ENCODE data around the gene ZFP92. TPM values are rescaled to one million over a fixed set of nuclear protein-coding genes. Genes with fewer than 3 reads are reported as not detected.

ZFP92 gene
- polyA plus RNA-seq, 1 donor from 2014 or later: not detected

- no peak overlapping the region for H2AFZ ChIP-seq (ENCODE audit: low read depth, low read length)
These were observed 44.9 kb downstream of the ZFP92 start for GRCh38 chrX:153456161-153456560.

GRCh38 chrX:153456704-153457103, 45.4 kb downstream of the ZFP92 start:
- no peak overlapping the region for H3K4me3 ChIP-seq (ENCODE audit: low read length)
- H2AFZ ChIP-seq (ENCODE audit: low read depth, low read length): no peak overlapping the region
- no peak overlapping the region for H3K9ac ChIP-seq (ENCODE audit: low read length)
- H3K9me2 ChIP-seq (ENCODE audit: insufficient read depth, low read length): no peaks in the 10 kb centered on the region
- H3K36me3 ChIP-seq (ENCODE audit: insufficient read depth, low read length): no peaks in the 10 kb centered on the region
- no peaks in the 10 kb centered on the region for H3K9me3 ChIP-seq (ENCODE audit: low read length)
- H3K4me2 ChIP-seq (ENCODE audit: low read length): no peak overlapping the region
- H3K79me2 ChIP-seq (replicated peaks; ENCODE audit: insufficient read depth, low read length): no peaks in the 10 kb centered on the region
- H4K20me1 ChIP-seq (ENCODE audit: insufficient read depth): no peaks in the 10 kb centered on the region
- H3F3A ChIP-seq (ENCODE audit: insufficient read depth, low read length, poor library complexity, severe bottlenecking): no peaks in the 10 kb centered on the region
- H3K27ac ChIP-seq (ENCODE audit: low read length): no peak overlapping the region
- H3K27me3 ChIP-seq (ENCODE audit: insufficient read depth, low read depth, low read length): no peaks in the 10 kb centered on the region
- no peak for TF ChIP-seq TAF1 (IDR thresholded peaks at IDR 0.05; ENCODE audit: low read depth)
- TF ChIP-seq REST (IDR thresholded peaks at IDR 0.05; ENCODE audit: borderline replicate concordance): no peak
- no peak for TF ChIP-seq POLR2AphosphoS5 (IDR thresholded peaks at IDR 0.05)
- no peak for TF ChIP-seq SMC3 (conservative IDR thresholded peaks at IDR 0.05; ENCODE audit: poor library complexity)
- no peak for TF ChIP-seq EP300 (conservative IDR thresholded peaks at IDR 0.05; ENCODE audit: poor library complexity, severe bottlenecking)
- no peak for TF ChIP-seq MXI1 (conservative IDR thresholded peaks at IDR 0.05; ENCODE audit: poor library complexity, severe bottlenecking)
- TF ChIP-seq RAD21 (conservative IDR thresholded peaks at IDR 0.05): no peak

More at GRCh38 chrX:153456161-153456560, 44.9 kb downstream of the ZFP92 start:
- TF ChIP-seq RAD21 (conservative IDR thresholded peaks at IDR 0.05): no peak
- TF ChIP-seq REST (IDR thresholded peaks at IDR 0.05; ENCODE audit: borderline replicate concordance): no peak
- no peak for TF ChIP-seq CTCF (IDR thresholded peaks at IDR 0.05; ENCODE audit: poor library complexity, severe bottlenecking)
- no peak for TF ChIP-seq SMC3 (conservative IDR thresholded peaks at IDR 0.05; ENCODE audit: poor library complexity)
- TF ChIP-seq EZH2 (IDR thresholded peaks at IDR 0.05; ENCODE audit: borderline replicate concordance, insufficient read depth, low read length, poor library complexity, severe bottlenecking): no peak
- no peak for TF ChIP-seq TAF1 (IDR thresholded peaks at IDR 0.05; ENCODE audit: low read depth)
- TF ChIP-seq POLR2AphosphoS5 (IDR thresholded peaks at IDR 0.05): no peak
- no peak for TF ChIP-seq MXI1 (conservative IDR thresholded peaks at IDR 0.05; ENCODE audit: poor library complexity, severe bottlenecking)
- TF ChIP-seq EP300 (conservative IDR thresholded peaks at IDR 0.05; ENCODE audit: poor library complexity, severe bottlenecking): no peak
- no peaks in the 10 kb centered on the region for H3K36me3 ChIP-seq (ENCODE audit: insufficient read depth, low read length)
- no peak overlapping the region for H3K4me3 ChIP-seq (ENCODE audit: low read length)
- H3K9me3 ChIP-seq (ENCODE audit: low read length): no peaks in the 10 kb centered on the region
- no peaks in the 10 kb centered on the region for H3K27me3 ChIP-seq (ENCODE audit: insufficient read depth, low read depth, low read length)
- no peak overlapping the region for H3K27ac ChIP-seq (ENCODE audit: low read length)
- H3K9me2 ChIP-seq (ENCODE audit: insufficient read depth, low read length): no peaks in the 10 kb centered on the region
- H3K79me2 ChIP-seq (replicated peaks; ENCODE audit: insufficient read depth, low read length): no peaks in the 10 kb centered on the region
- no peaks in the 10 kb centered on the region for H3F3A ChIP-seq (ENCODE audit: insufficient read depth, low read length, poor library complexity, severe bottlenecking)
- H3K4me2 ChIP-seq (ENCODE audit: low read length): no peak overlapping the region
- H3K9ac ChIP-seq (ENCODE audit: low read length): no peak overlapping the region
- H4K20me1 ChIP-seq (ENCODE audit: insufficient read depth): no peaks in the 10 kb centered on the region

Measured in neural cell (in vitro differentiated cells).